H9 (cell line): ENCODE data around the gene STRIP1. TPM values are rescaled to one million over a fixed set of nuclear protein-coding genes. Genes with fewer than 3 reads are reported as not detected.
A peak's percentile ranks its signal among the peaks of the same experiment; 100 is the strongest.

ENCODE experiments used
- DNase-seq: peaks from one replicate; pipeline ENCODE4 v3.0.0-alpha.2; 2017
- H2AFZ ChIP-seq: one replicate; pipeline ENCODE4 v1.6.1; 2013; ENCODE audit warnings: mild to moderate bottlenecking, low read length, control low read depth, moderate library complexity
- H2AK5ac ChIP-seq: 2 replicates; pipeline ENCODE4 v1.6.1; 2013; ENCODE audit warnings: low read length, control low read depth, mixed read lengths; ENCODE audit not compliant: insufficient read length
- H2BK120ac ChIP-seq: one replicate; pipeline ENCODE4 v1.6.1; 2013; ENCODE audit warnings: low read depth, mild to moderate bottlenecking, low read length, control low read depth, inconsistent platforms; ENCODE audit not compliant: poor library complexity, severe bottlenecking
- H2BK12ac ChIP-seq: 2 replicates; pipeline ENCODE4 v1.6.1; 2013; ENCODE audit warnings: low read length, control low read depth, mixed read lengths, low read depth; ENCODE audit not compliant: insufficient read length
- H2BK15ac ChIP-seq: 2 replicates; pipeline ENCODE4 v1.6.1; 2013; ENCODE audit warnings: low read depth, low read length, control low read depth
- H2BK20ac ChIP-seq: one replicate; pipeline ENCODE4 v1.6.1; 2013; ENCODE audit warnings: low read depth, mild to moderate bottlenecking, low read length, control low read depth, inconsistent platforms; ENCODE audit not compliant: poor library complexity, severe bottlenecking
- H2BK5ac ChIP-seq: 2 replicates; pipeline ENCODE4 v1.6.1; 2013; ENCODE audit warnings: low read length, control low read depth, mixed read lengths; ENCODE audit not compliant: insufficient read length
- H3K14ac ChIP-seq: 2 replicates; pipeline ENCODE4 v1.6.1; 2013; ENCODE audit warnings: low read length, control low read depth; ENCODE audit not compliant: insufficient read depth
- H3K18ac ChIP-seq: 2 replicates; pipeline ENCODE4 v1.6.1; 2013; ENCODE audit warnings: low read depth, mild to moderate bottlenecking, mixed read lengths, low read length, control low read depth; ENCODE audit not compliant: insufficient read length
- H3K23ac ChIP-seq: 2 replicates; pipeline ENCODE4 v1.6.1; 2013; ENCODE audit warnings: low read length, control low read depth, mixed read lengths, low read depth; ENCODE audit not compliant: insufficient read length
- H3K23me2 ChIP-seq: 2 replicates; pipeline ENCODE4 v1.6.1; 2013; ENCODE audit warnings: low read depth, mild to moderate bottlenecking, mixed read lengths, low read length, control low read depth; ENCODE audit not compliant: insufficient read length, poor library complexity, severe bottlenecking
- H3K27ac ChIP-seq: 2 replicates; pipeline ENCODE4 v1.5.1; 2013; ENCODE audit warnings: low read length, control low read depth, mixed read lengths, low read depth; ENCODE audit not compliant: insufficient read length
- H3K27me3 ChIP-seq: 2 replicates; pipeline ENCODE4 v1.6.1; 2013; ENCODE audit warnings: low read length, control low read depth, inconsistent platforms; ENCODE audit not compliant: insufficient read depth
- H3K4ac ChIP-seq: 2 replicates; pipeline ENCODE4 v1.6.1; 2013; ENCODE audit warnings: low read depth, mild to moderate bottlenecking, control low read depth, inconsistent platforms, low read length, moderate library complexity
- H3K4me1 ChIP-seq: 2 replicates; pipeline ENCODE4 v1.6.1; 2013; ENCODE audit warnings: low read length, control low read depth, inconsistent platforms; ENCODE audit not compliant: insufficient read depth
- H3K4me2 ChIP-seq: 2 replicates; pipeline ENCODE4 v1.6.1; 2013; ENCODE audit warnings: low read length, control low read depth, mixed read lengths; ENCODE audit not compliant: insufficient read length, insufficient read depth
- H3K56ac ChIP-seq: 2 replicates; pipeline ENCODE4 v1.6.1; 2013; ENCODE audit warnings: low read depth, mild to moderate bottlenecking, mixed read lengths, low read length, control low read depth; ENCODE audit not compliant: insufficient read length
- H3K79me1 ChIP-seq: 2 replicates; pipeline ENCODE4 v1.6.1; 2013; ENCODE audit warnings: low read depth, mild to moderate bottlenecking, moderate library complexity, low read length, control low read depth, inconsistent platforms; ENCODE audit not compliant: insufficient read depth, poor library complexity, severe bottlenecking
- H3K79me2 ChIP-seq: 2 replicates; pipeline ENCODE4 v1.6.1; 2013; ENCODE audit warnings: low read length, control low read depth, inconsistent platforms; ENCODE audit not compliant: insufficient read depth
- H3K9ac ChIP-seq: 2 replicates; pipeline ENCODE4 v1.6.1; 2013; ENCODE audit warnings: low read length, control low read depth, mixed read lengths; ENCODE audit not compliant: insufficient read length; ENCODE audit errors: extremely low read depth
- H3K9me3 ChIP-seq: one replicate; pipeline ENCODE4 v1.6.1; 2013; ENCODE audit warnings: low read depth, low read length, inconsistent platforms; ENCODE audit not compliant: control insufficient read depth
- H3T11ph ChIP-seq: one replicate; pipeline ENCODE4 v1.6.1; 2013; ENCODE audit warnings: mild to moderate bottlenecking, low read length, control low read depth, inconsistent platforms
- H4K20me1 ChIP-seq: one replicate; pipeline ENCODE4 v1.6.1; 2013; ENCODE audit not compliant: control insufficient read depth, insufficient read length, insufficient read depth
- H4K5ac ChIP-seq: 2 replicates; pipeline ENCODE4 v1.6.1; 2013; ENCODE audit warnings: low read depth, mild to moderate bottlenecking, mixed read lengths, low read length, control low read depth; ENCODE audit not compliant: insufficient read length
- H4K8ac ChIP-seq: replicated peaks from 2 replicates; pipeline ENCODE4 v1.6.1; 2013; ENCODE audit warnings: low read length, control low read depth, mixed read lengths, low read depth; ENCODE audit not compliant: insufficient read length
- H4K91ac ChIP-seq: 2 replicates; pipeline ENCODE4 v1.6.1; 2013; ENCODE audit warnings: low read depth, mild to moderate bottlenecking, moderate library complexity, mixed read lengths, low read length, control low read depth; ENCODE audit not compliant: insufficient read length
- H3K27ac Mint-ChIP-seq, 3 experiments: 2 replicates in 2 of 3; 3 replicates in 1 of 3; pipeline ENCODE4 v1.8.0; 2020 to 2021; ENCODE audit warnings: mixed read lengths in 3 of 3, mild to moderate bottlenecking in 1 of 3, moderate library complexity in 1 of 3
- H3K27me3 Mint-ChIP-seq: 2 replicates; pipeline ENCODE4 v1.8.0; 2021; ENCODE audit warnings: low read depth, mild to moderate bottlenecking, moderate library complexity, mixed read lengths
- H3K36me3 Mint-ChIP-seq, 3 experiments: 2 replicates in 2 of 3; 3 replicates in 1 of 3; pipeline ENCODE4 v1.8.0; 2020 to 2021; ENCODE audit warnings: low read depth in 3 of 3, mixed read lengths in 3 of 3; ENCODE audit not compliant: insufficient read depth in 1 of 3
- H3K4me1 Mint-ChIP-seq, 2 experiments: 2 replicates each; pipeline ENCODE4 v1.8.0; 2020; ENCODE audit warnings: mixed read lengths in 2 of 2
- H3K4me3 Mint-ChIP-seq, 2 experiments: 2 replicates in 1 of 2; 3 replicates in 1 of 2; pipeline ENCODE4 v1.8.0; 2020 to 2021; ENCODE audit warnings: mild to moderate bottlenecking in 2 of 2, mixed read lengths in 2 of 2, moderate library complexity in 1 of 2
- H3K9me3 Mint-ChIP-seq, 2 experiments: 2 replicates in 1 of 2; 3 replicates in 1 of 2; pipeline ENCODE4 v1.8.0; 2020; ENCODE audit warnings: mild to moderate bottlenecking in 2 of 2, mixed read lengths in 2 of 2, moderate library complexity in 1 of 2
- CTCF ChIP-seq: fragments of 200-600 bp; sonication (generic); conservative IDR thresholded peaks from 3 replicates; pipeline ENCODE4 v1.8.0; 2021; ENCODE audit warnings: antibody characterized with exemption, mild to moderate bottlenecking
- WGBS: extraction: QIAGEN DNeasy Blood & Tissue Kit; methylation state at CpG from one replicate; pipeline ENCODE4 v1.1.7; 2013; ENCODE audit warnings: missing lambda C conversion rate, low lambda C conversion rate, mixed read lengths; ENCODE audit not compliant: insufficient read length; ENCODE audit errors: extremely low coverage; 5-methylcytosine and 5-hydroxymethylcytosine counted together
- total RNA-seq: library from RNA; stranded (reverse); gene quantifications from 2 replicates; pipeline ENCODE4 v1.2.1, GENCODE V29; 2021

STRIP1 gene
- total RNA-seq, 1 experiment from 2014 or later, result 43.6 TPM

GRCh38 chr1:110006516-110006915, 27.9 kb upstream of the STRIP1 start:
- no peaks in the 10 kb centered on the region for H3K9me3 Mint-ChIP-seq
- no peak overlapping the region for H2BK20ac ChIP-seq
- no peak overlapping the region for H2BK15ac ChIP-seq
- no CpG with 5 or more reads among the region's 1 CpG for WGBS
- H3K4me1 Mint-ChIP-seq, result peaks cover 55 to 60% of the 10 kb centered on the region in 2 experiments
- H2BK12ac ChIP-seq, result no peak overlapping the region
- no peak for TF ChIP-seq CTCF
- no peak overlapping the region for H3K4me3 Mint-ChIP-seq
- H3K4me2 ChIP-seq, result no peak overlapping the region
- H3K23me2 ChIP-seq, result no peaks in the 10 kb centered on the region
- H4K5ac ChIP-seq, result no peak overlapping the region
- peaks cover 9 to 31% (median 28%) of the 10 kb centered on the region in 3 experiments; a peak in 6 of 7 replicates for H3K36me3 Mint-ChIP-seq
- no peak overlapping the region for H3K18ac ChIP-seq
- H4K20me1 ChIP-seq, result no peaks in the 10 kb centered on the region
- H3K9ac ChIP-seq, result no peak overlapping the region
- no peak overlapping the region for H3K4ac ChIP-seq
- no peak overlapping the region for H3K14ac ChIP-seq
- no peaks in the 10 kb centered on the region for H3K79me1 ChIP-seq
- no peaks in the 10 kb centered on the region for H3K27me3 Mint-ChIP-seq
- H3K79me2 ChIP-seq, result peaks cover 9% of the 10 kb centered on the region; the same call in 1 of the 2 replicates
- H3K56ac ChIP-seq, result no peak overlapping the region
- no peak for DNase-seq
- no peak overlapping the region for H2BK5ac ChIP-seq
- no peaks in the 10 kb centered on the region for H3K9me3 ChIP-seq
- no peaks in the 10 kb centered on the region for H3K27me3 ChIP-seq
- peak overlapping the region in 2 of 3 experiments; percentile 34 to 76; a peak in 3 of 7 replicates for H3K27ac Mint-ChIP-seq
- no peak overlapping the region for H3T11ph ChIP-seq
- H2AK5ac ChIP-seq, result no peak overlapping the region
- no peak overlapping the region for H2AFZ ChIP-seq
- no peak overlapping the region for H2BK120ac ChIP-seq
- H4K8ac ChIP-seq, result no peak overlapping the region
- H3K23ac ChIP-seq, result no peak overlapping the region
- peaks cover 14% of the 10 kb centered on the region for H3K4me1 ChIP-seq
- no peak overlapping the region for H3K27ac ChIP-seq
- H4K91ac ChIP-seq, result no peak overlapping the region
